PC-3 (cell line): ENCODE results near the gene FA2H. TPM values are rescaled to one million over a fixed set of nuclear protein-coding genes. Genes with fewer than 3 reads are reported as not detected.

ENCODE experiments used
- ATAC-seq: fragments of 200-7000 bp; cut with Tn5 transposase; 2 replicates; pipeline ENCODE4 v1.9.1; 2020; ENCODE audit warnings: mild to moderate bottlenecking, moderate library complexity
- BruUV-seq: library from RNA; stranded (reverse); fragments of 400-500 nt; replicated peaks from 2 replicates; lab custom pipeline; 2021; lab: Mats Ljungman, UMichigan
- CTCF ChIA-PET: fragments of 300-600 bp; sonication (Branson Sonifier 250); formaldehyde crosslinking; loops from one replicate; lab custom pipeline; 2022; ENCODE audit warnings: antibody characterized with exemption; lab: Charles Lee
- POLR2A ChIA-PET: fragments of 300-600 bp; sonication (Branson Sonifier 250); formaldehyde crosslinking; loops from one replicate; lab custom pipeline; 2022; ENCODE audit warnings: antibody characterized with exemption; ENCODE audit not compliant: unreplicated experiment; lab: Charles Lee
- DNase-seq: peaks from one replicate; pipeline ENCODE4 v3.0.0-alpha.2; 2015
- H2AFZ ChIP-seq: fragments of 300-600 bp; sonication (generic); 2 replicates; pipeline ENCODE4 v1.6.0; 2016; ENCODE audit warnings: antibody characterized with exemption, low read length
- H3F3A ChIP-seq: fragments of 300-600 bp; sonication (generic); one replicate; pipeline ENCODE4 v1.6.0; 2017; ENCODE audit warnings: antibody characterized with exemption, low read length, control low read depth, mild to moderate bottlenecking; ENCODE audit not compliant: unreplicated experiment
- H3K27ac ChIP-seq: fragments of 300-600 bp; sonication (generic); 2 replicates; pipeline ENCODE4 v1.5.1; 2016; ENCODE audit warnings: mild to moderate bottlenecking, low read length
- H3K27me3 ChIP-seq: fragments of 300-600 bp; sonication (generic); 2 replicates; pipeline ENCODE4 v1.6.1; 2016; ENCODE audit warnings: low read length, mixed read lengths
- H3K36me3 ChIP-seq: fragments of 300-600 bp; sonication (generic); 2 replicates; pipeline ENCODE4 v1.6.1; 2016; ENCODE audit warnings: low read depth, mixed run types, low read length, mixed read lengths
- H3K4me1 ChIP-seq: fragments of 300-600 bp; sonication (generic); 2 replicates; pipeline ENCODE4 v1.5.1; 2016; ENCODE audit warnings: low read length; ENCODE audit not compliant: insufficient read depth
- H3K4me2 ChIP-seq: fragments of 300-600 bp; sonication (generic); 2 replicates; pipeline ENCODE4 v1.6.0; 2016; ENCODE audit warnings: low read length
- H3K4me3 ChIP-seq: fragments of 300-600 bp; sonication (generic); 2 replicates; pipeline ENCODE4 v1.5.1; 2016; ENCODE audit warnings: mild to moderate bottlenecking, low read length, mixed read lengths
- H3K79me2 ChIP-seq: fragments of 300-600 bp; sonication (generic); 2 replicates; pipeline ENCODE4 v1.6.1; 2017; ENCODE audit warnings: low read length, mixed read lengths
- H3K9ac ChIP-seq: fragments of 300-600 bp; sonication (generic); 2 replicates; pipeline ENCODE4 v1.6.0; 2016; ENCODE audit warnings: mild to moderate bottlenecking, low read length
- H3K9me2 ChIP-seq: fragments of 300-600 bp; sonication (generic); replicated peaks from 2 replicates; pipeline ENCODE4 v1.6.1; 2016; ENCODE audit warnings: mixed run types, low read length, mixed read lengths
- H3K9me3 ChIP-seq: fragments of 300-600 bp; sonication (generic); 2 replicates; pipeline ENCODE4 v1.6.1; 2016; ENCODE audit warnings: low read length, mixed read lengths
- H4K20me1 ChIP-seq: fragments of 300-600 bp; sonication (generic); 2 replicates; pipeline ENCODE4 v1.6.1; 2016; ENCODE audit warnings: low read length, mixed read lengths
- CTCF ChIP-seq: fragments of 300-600 bp; sonication (generic); conservative IDR thresholded peaks from 2 replicates; pipeline ENCODE4 v1.5.1; 2017; ENCODE audit warnings: antibody characterized with exemption, low read depth, mild to moderate bottlenecking, low read length
- EZH2 ChIP-seq: fragments of 300-600 bp; sonication (generic); IDR thresholded peaks from one replicate; pipeline ENCODE4 v1.6.1; 2017; ENCODE audit warnings: antibody characterized with exemption, mild to moderate bottlenecking, low read length; ENCODE audit not compliant: unreplicated experiment
- EZH2phosphoT487 ChIP-seq: fragments of 300-600 bp; sonication (generic); IDR thresholded peaks from 2 replicates; pipeline ENCODE4 v1.6.1; 2018; ENCODE audit warnings: mild to moderate bottlenecking, antibody characterized with exemption, low read length, borderline replicate concordance
- intact Hi-C: fragments of 100-400 bp; cut with micrococcal nuclease; formaldehyde crosslinking; loops from 2 replicates; pipeline ENCODE4 v1.9.0; 2023
- total RNA-seq: library from RNA; depleted of rRNA; stranded (reverse); fragments of >200 nt; gene quantifications from 2 replicates; pipeline ENCODE4 v1.2.3, GENCODE V29; 2014

FA2H gene
- total RNA-seq, 1 experiment from 2014 or later = 3.9 TPM

- H3K9me2 ChIP-seq = no peaks in the 10 kb centered on the region
- intact Hi-C loops = no loop called here
- H3K4me3 ChIP-seq = no peak overlapping the region
- POLR2A ChIA-PET = no interaction called here
- H3K9me3 ChIP-seq = no peaks in the 10 kb centered on the region
- BruUV-seq = no TSS peak
- H3F3A ChIP-seq = no peaks in the 10 kb centered on the region
- DNase-seq (no peak), ATAC-seq (no peak)
- CTCF ChIA-PET = no interaction called here
- no peak overlapping the region for H2AFZ ChIP-seq
- no peak overlapping the region for H3K9ac ChIP-seq
- no peaks in the 10 kb centered on the region for H3K79me2 ChIP-seq
- no peaks in the 10 kb centered on the region for H4K20me1 ChIP-seq
- no peak overlapping the region for H3K4me2 ChIP-seq
- H3K27ac ChIP-seq = no peak overlapping the region
- no peaks in the 10 kb centered on the region for H3K27me3 ChIP-seq
- TF ChIP-seq EZH2 = no peak
- no peak for TF ChIP-seq CTCF
- no peak for TF ChIP-seq EZH2phosphoT487
- no peaks in the 10 kb centered on the region for H3K36me3 ChIP-seq
- peaks cover 3% of the 10 kb centered on the region; the same call in 1 of the 2 replicates for H3K4me1 ChIP-seq
Observed at GRCh38 chr16:74710401-74710800, 64.2 kb downstream of the FA2H start.

- H3K9ac ChIP-seq = no peak overlapping the region
- H3K27me3 ChIP-seq = no peaks in the 10 kb centered on the region
- H3K79me2 ChIP-seq = no peaks in the 10 kb centered on the region
- peak; percentile 93 for TF ChIP-seq CTCF
- TF ChIP-seq EZH2 = no peak
- H3K9me3 ChIP-seq = no peaks in the 10 kb centered on the region
- H3K4me3 ChIP-seq = no peak overlapping the region
- no peaks in the 10 kb centered on the region for H3K9me2 ChIP-seq
- peak; percentile 90 for DNase-seq
- ATAC-seq = peak; percentile 97
- ChIA-PET CTCF (no interaction called here), POLR2A (no interaction called here)
- intact Hi-C loops = loop anchor here (1.0 to 5.0 kb wide), 3 partner anchors 33 to 153 kb away; no protein-coding TSS in a partner anchor
- BruUV-seq = no TSS peak
- H3K4me2 ChIP-seq = no peak overlapping the region
- no peaks in the 10 kb centered on the region for H3F3A ChIP-seq
- no peak overlapping the region for H2AFZ ChIP-seq
- peaks cover 3% of the 10 kb centered on the region; the same call in 1 of the 2 replicates for H3K4me1 ChIP-seq
- no peak overlapping the region; the same call in 1 of the 2 replicates for H3K27ac ChIP-seq
- H4K20me1 ChIP-seq = no peaks in the 10 kb centered on the region
- no peaks in the 10 kb centered on the region for H3K36me3 ChIP-seq
Observed at GRCh38 chr16:74709441-74709877, 65.2 kb downstream of the FA2H start.

- ChIA-PET CTCF (interaction anchor here (1.1 kb wide), 1 partner anchor 162 kb away, joined by 3 read pairs; no protein-coding TSS in a partner anchor), POLR2A (interaction anchor here (0.6 kb wide), 1 partner anchor 11 kb away, joined by 3 read pairs; no protein-coding TSS in a partner anchor)
- Histone ChIP-seq H3K9ac (peak within 1 kb of the TSS; percentile 91), H3K79me2 (peaks cover 30% of the 10 kb centered on the region), H3K4me2 (peak within 1 kb of the TSS; percentile 92), H3K36me3 (no peaks in the 10 kb centered on the region; the same call in 1 of the 2 replicates), H3K9me3 (no peaks in the 10 kb centered on the region), H3K27ac (peak within 1 kb of the TSS; percentile 92), H3F3A (no peaks in the 10 kb centered on the region), H3K4me3 (peak within 1 kb of the TSS; percentile 96), H3K27me3 (no peaks in the 10 kb centered on the region), H3K9me2 (no peaks in the 10 kb centered on the region), H4K20me1 (no peaks in the 10 kb centered on the region), H2AFZ (peak within 1 kb of the TSS; percentile 97), H3K4me1 (peaks cover 25% of the 10 kb centered on the region)
- intact Hi-C loops = loop anchor here (2.0 kb wide), 1 partner anchor 34 kb away; the partner anchor contains the start of gene RFWD3
- DNase-seq = peak; percentile 62
- BruUV-seq = TSS peak; percentile 64
- TF ChIP-seq EZH2 = no peak
- no peak for TF ChIP-seq CTCF
- no peak for TF ChIP-seq EZH2phosphoT487
- ATAC-seq = peak; percentile 85
Observed at GRCh38 chr16:74700438-74701225, 74.0 kb downstream of the FA2H start, which contains the start of gene MLKL. TSS of gene MLKL (minus strand) at chr16:74700862. CDS start at chr16:74695757, 5,105 bp downstream.
